Memory B cell (primary cell): ENCODE measurements around the gene LELP1.
"Not testable (repeated sequence)": the region's sequence is repeated elsewhere in the genome, so short reads cannot be mapped to it uniquely, and the experiment has no call there.

Source experiments
- ATAC-seq: fragments of 150-1000 bp; cut with Tn5 transposase; 2 replicates; pipeline ENCODE4 v1.10.0; 2021; ENCODE audit warnings: low read depth, mild to moderate bottlenecking, moderate library complexity
- DNase-seq, 2 donors: peaks; one replicate each; pipeline ENCODE4 v3.0.0; 2022; ENCODE audit warnings: low spot score in 2 of 2
- H3K27ac Mint-ChIP-seq: one replicate; pipeline ENCODE4 v1.8.0; 2022; ENCODE audit warnings: mild to moderate bottlenecking, moderate library complexity, mixed read lengths
- H3K27me3 Mint-ChIP-seq: one replicate; pipeline ENCODE4 v1.8.0; 2022; ENCODE audit warnings: mixed read lengths
- H3K36me3 Mint-ChIP-seq: one replicate; pipeline ENCODE4 v1.8.0; 2022; ENCODE audit warnings: mild to moderate bottlenecking, mixed read lengths
- H3K4me1 Mint-ChIP-seq: one replicate; pipeline ENCODE4 v1.8.0; 2022; ENCODE audit warnings: mixed read lengths
- H3K4me3 Mint-ChIP-seq: one replicate; pipeline ENCODE4 v1.8.0; 2022; ENCODE audit warnings: mild to moderate bottlenecking, moderate library complexity, mixed read lengths
- H3K9me3 Mint-ChIP-seq: one replicate; pipeline ENCODE4 v1.8.0; 2022; ENCODE audit warnings: mixed read lengths

LELP1 gene

GRCh38 chr1:153213519-153213918 is 10.3 kb downstream of the LELP1 start:
- no peaks in the 10 kb centered on the region for H3K4me1 Mint-ChIP-seq
- no peaks in the 10 kb centered on the region for H3K36me3 Mint-ChIP-seq
- no peaks in the 10 kb centered on the region for H3K9me3 Mint-ChIP-seq
- no peak overlapping the region for H3K27ac Mint-ChIP-seq
- DNase-seq = no peak
- H3K27me3 Mint-ChIP-seq = peaks cover 18% of the 10 kb centered on the region
- H3K4me3 Mint-ChIP-seq = no peak overlapping the region
- ATAC-seq = no peak

DNA sequence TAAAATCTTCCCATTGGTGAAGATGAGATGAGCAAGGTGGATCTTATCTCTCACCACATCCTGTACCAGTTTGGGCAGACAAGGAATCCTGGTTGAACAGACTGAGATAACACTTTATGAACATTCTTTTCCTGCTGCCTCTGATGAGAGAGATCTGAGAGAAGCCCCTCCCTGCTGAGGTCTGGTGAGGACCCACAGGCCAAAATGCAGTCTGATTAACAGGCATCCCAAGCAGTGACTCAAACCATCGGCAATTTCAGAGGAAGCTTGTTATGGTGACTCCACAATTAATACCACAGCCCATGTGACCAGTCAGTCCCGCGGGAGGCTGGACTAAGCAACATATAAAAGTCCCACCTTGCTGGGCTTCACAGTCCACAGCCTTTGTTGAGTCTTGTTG is 14.0 kb downstream of the LELP1 start, which contains the start of gene PRR9:
TSS of gene PRR9 (plus strand) at position 373 of the 400 bp plus-strand sequence. CDS start 561 bp downstream, outside the sequence.
- DNase-seq (no peak), ATAC-seq (no peak)
- Mint-ChIP-seq H3K4me3 (no peak within 1 kb of the TSS), H3K36me3 (no peaks in the 10 kb centered on the region), H3K9me3 (no peaks in the 10 kb centered on the region), H3K27me3 (peaks cover 18% of the 10 kb centered on the region), H3K4me1 (no peaks in the 10 kb centered on the region), H3K27ac (no peak within 1 kb of the TSS)

GRCh38 chr1:153217744-153218416 is 14.7 kb downstream of the LELP1 start:
- ATAC-seq = no peak
- Mint-ChIP-seq H3K9me3 (no peaks in the 10 kb centered on the region), H3K4me1 (no peaks in the 10 kb centered on the region), H3K36me3 (no peaks in the 10 kb centered on the region), H3K4me3 (no peak overlapping the region), H3K27me3 (peaks cover 17% of the 10 kb centered on the region), H3K27ac (no peak overlapping the region)
- DNase-seq = no peak

- ATAC-seq (no peak), DNase-seq (no peak)
- no peak overlapping the region for H3K27ac Mint-ChIP-seq
These were observed 17.5 kb downstream of the LELP1 start for GRCh38 chr1:153220606-153221303.

DNA sequence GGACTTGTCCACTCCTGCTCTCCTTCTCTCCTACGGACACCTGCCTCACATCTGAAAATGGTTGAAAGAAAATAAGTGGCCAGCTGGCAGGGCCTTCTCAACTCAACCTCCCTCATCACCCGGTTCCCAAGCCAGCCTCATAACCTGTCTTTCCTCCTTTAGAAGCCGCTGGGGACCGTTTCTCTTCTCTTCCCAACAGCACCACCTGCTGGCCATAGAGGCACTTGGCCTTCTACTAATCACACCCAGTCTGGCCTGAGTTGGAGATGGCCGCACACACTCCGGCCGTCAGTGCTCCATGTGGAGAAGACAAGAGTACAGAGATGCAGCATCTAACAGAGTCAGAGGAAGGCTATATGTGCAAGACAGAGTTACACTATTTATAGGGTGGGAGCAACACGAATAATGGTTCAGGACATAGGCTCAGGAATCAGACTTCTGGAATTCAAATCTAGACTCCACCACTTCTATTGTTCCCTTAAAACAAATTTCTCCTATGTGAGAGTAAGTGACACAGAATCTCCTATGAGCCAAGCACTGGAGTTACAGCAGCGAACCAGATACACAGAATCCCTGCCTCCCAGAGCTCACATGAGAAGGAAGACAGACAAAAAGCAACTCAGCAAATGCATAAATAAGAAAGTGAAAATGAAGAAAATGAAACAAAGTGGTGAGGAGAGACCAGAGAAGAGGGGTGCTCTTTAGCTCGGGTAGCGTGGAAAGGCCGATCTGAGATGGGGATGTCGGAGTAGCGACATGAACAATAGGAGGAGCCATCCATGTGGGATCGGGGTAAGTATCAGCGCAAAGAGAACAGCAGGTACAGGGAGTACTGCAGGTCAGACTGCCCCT is 20.0 kb downstream of the LELP1 start:
- H3K27me3 Mint-ChIP-seq = peaks cover 16% of the 10 kb centered on the region
- H3K4me3 Mint-ChIP-seq, H3K27ac Mint-ChIP-seq, H3K36me3 Mint-ChIP-seq, H3K4me1 Mint-ChIP-seq, H3K9me3 Mint-ChIP-seq: not testable (repeated sequence)
- peak; percentile 72 for ATAC-seq
- DNase-seq = peak; percentile 41 to 56

More at GRCh38 chr1:153220606-153221303, 17.5 kb downstream of the LELP1 start:
- peaks cover 18% of the 10 kb centered on the region for H3K27me3 Mint-ChIP-seq
- peaks cover 6% of the 10 kb centered on the region for H3K4me1 Mint-ChIP-seq
- no peaks in the 10 kb centered on the region for H3K36me3 Mint-ChIP-seq
- H3K4me3 Mint-ChIP-seq = no peak overlapping the region
- H3K9me3 Mint-ChIP-seq = no peaks in the 10 kb centered on the region

DNA sequence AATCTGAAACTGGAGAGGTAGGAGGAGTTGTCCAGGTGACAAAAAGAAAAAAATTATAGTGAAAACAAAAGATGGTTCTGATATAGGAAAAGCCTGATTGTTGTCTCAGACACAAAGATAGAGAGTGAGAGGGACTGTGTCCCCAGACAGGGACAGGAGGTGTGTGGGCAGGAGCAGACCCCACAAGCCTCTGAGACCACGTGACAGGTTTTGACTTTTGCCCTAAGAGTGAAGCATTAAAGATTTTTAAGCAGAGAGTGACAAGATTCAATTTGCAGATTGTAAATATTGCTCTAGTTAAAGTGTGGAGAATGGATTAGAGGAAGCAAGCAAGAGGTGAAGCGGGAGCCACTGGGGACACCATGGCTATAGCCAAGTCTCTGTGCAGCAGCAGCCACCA is 24.6 kb downstream of the LELP1 start:
- ATAC-seq (no peak), DNase-seq (no peak)
- Mint-ChIP-seq H3K4me3 (no peak overlapping the region), H3K4me1 (peaks cover 11% of the 10 kb centered on the region), H3K36me3 (no peaks in the 10 kb centered on the region), H3K27me3 (peaks cover 21% of the 10 kb centered on the region), H3K27ac (no peak overlapping the region), H3K9me3 (no peaks in the 10 kb centered on the region)

GRCh38 chr1:153228491-153228890 is 25.3 kb downstream of the LELP1 start:
- Mint-ChIP-seq H3K9me3 (no peaks in the 10 kb centered on the region), H3K36me3 (no peaks in the 10 kb centered on the region), H3K4me3 (no peak overlapping the region), H3K27me3 (peaks cover 16% of the 10 kb centered on the region), H3K4me1 (peaks cover 12% of the 10 kb centered on the region), H3K27ac (no peak overlapping the region)
- no peak for ATAC-seq
- DNase-seq = no peak

DNA sequence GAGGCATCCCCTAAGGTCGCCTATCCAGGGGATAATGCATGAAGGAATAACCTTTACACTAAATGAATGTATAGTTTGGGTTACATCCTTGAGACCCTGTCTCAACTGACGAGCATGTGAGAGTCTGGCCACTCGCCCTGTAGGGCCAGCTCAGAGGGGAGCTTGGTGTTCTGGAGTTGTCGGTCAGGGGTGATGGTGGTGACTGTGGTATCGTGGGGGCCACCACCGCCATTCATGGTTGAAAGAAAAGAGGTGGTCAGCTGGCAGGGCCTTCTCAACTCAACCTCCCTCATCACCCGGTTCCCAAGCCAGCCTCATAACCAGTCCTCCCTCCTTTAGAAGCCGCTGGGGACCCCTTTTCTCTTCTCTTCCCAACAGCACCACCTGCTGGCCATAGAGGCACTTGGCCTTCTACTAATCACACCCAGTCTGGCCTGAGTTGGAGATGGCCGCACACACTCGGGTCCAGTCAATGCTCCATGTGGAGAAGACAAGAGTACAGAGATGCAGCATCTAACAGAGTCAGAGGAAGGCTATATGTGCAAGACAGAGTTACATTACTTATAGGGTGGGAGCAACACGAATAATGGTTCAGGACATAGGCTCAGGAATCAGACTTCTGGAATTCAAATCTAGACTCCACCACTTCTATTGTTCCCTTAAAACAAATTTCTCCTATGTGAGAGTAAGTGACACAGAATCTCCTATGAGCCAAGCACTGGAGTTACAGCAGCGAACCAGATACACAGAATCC is 26.0 kb downstream of the LELP1 start:
- H3K9me3 Mint-ChIP-seq, H3K4me1 Mint-ChIP-seq, DNase-seq, H3K27ac Mint-ChIP-seq, H3K4me3 Mint-ChIP-seq, H3K36me3 Mint-ChIP-seq: not testable (repeated sequence)
- H3K27me3 Mint-ChIP-seq = peaks cover 14% of the 10 kb centered on the region
- ATAC-seq = peak; percentile 26

- H3K4me1 Mint-ChIP-seq = peaks cover 10% of the 10 kb centered on the region
- no peak overlapping the region for H3K27ac Mint-ChIP-seq
- ATAC-seq = no peak
- no peaks in the 10 kb centered on the region for H3K9me3 Mint-ChIP-seq
- H3K36me3 Mint-ChIP-seq = no peaks in the 10 kb centered on the region
- no peak for DNase-seq
- H3K4me3 Mint-ChIP-seq = no peak overlapping the region
- peaks cover 18% of the 10 kb centered on the region for H3K27me3 Mint-ChIP-seq
These were observed 28.1 kb downstream of the LELP1 start for GRCh38 chr1:153231363-153231762.

GRCh38 chr1:153231785-153232184 is 28.6 kb downstream of the LELP1 start:
- no peak for DNase-seq
- no peaks in the 10 kb centered on the region for H3K9me3 Mint-ChIP-seq
- ATAC-seq = no peak
- H3K4me1 Mint-ChIP-seq = peaks cover 10% of the 10 kb centered on the region
- peaks cover 18% of the 10 kb centered on the region for H3K27me3 Mint-ChIP-seq
- no peak overlapping the region for H3K27ac Mint-ChIP-seq
- H3K36me3 Mint-ChIP-seq = no peaks in the 10 kb centered on the region
- no peak overlapping the region for H3K4me3 Mint-ChIP-seq

- H3K9me3 Mint-ChIP-seq = no peaks in the 10 kb centered on the region
- no peak overlapping the region for H3K4me3 Mint-ChIP-seq
- no peak overlapping the region for H3K27ac Mint-ChIP-seq
- no peaks in the 10 kb centered on the region for H3K36me3 Mint-ChIP-seq
- H3K4me1 Mint-ChIP-seq = peaks cover 10% of the 10 kb centered on the region
- DNase-seq = no peak
- peaks cover 18% of the 10 kb centered on the region for H3K27me3 Mint-ChIP-seq
- no peak for ATAC-seq
These were observed 29.3 kb downstream of the LELP1 start for GRCh38 chr1:153232553-153232952.

DNA sequence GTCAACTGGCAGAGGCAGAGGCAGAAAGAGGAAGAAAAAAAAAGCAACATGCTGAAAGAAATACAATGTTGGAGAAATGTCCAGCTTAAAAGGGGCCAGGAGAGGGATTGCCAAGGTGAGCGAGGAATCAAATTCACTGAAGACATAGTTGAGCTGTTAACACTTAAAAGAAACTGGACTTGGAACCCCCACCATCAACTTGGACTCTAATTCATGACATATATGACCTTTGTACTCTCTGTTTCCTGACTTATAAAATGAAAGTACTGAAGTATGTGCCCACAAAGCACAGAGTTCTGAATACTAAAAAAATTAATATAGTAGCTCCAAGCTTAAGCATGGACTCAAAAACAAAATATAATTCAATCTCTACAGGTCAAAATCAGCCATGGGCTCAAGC is 30.2 kb downstream of the LELP1 start:
- Mint-ChIP-seq H3K27ac (no peak overlapping the region), H3K4me3 (no peak overlapping the region), H3K36me3 (no peaks in the 10 kb centered on the region), H3K9me3 (no peaks in the 10 kb centered on the region), H3K27me3 (peaks cover 18% of the 10 kb centered on the region), H3K4me1 (peaks cover 10% of the 10 kb centered on the region)
- ATAC-seq = no peak
- no peak for DNase-seq

- Mint-ChIP-seq H3K27ac (no peak overlapping the region), H3K4me1 (no peaks in the 10 kb centered on the region), H3K4me3 (no peak overlapping the region)
These were observed 35.3 kb downstream of the LELP1 start for GRCh38 chr1:153238527-153238926.

More at GRCh38 chr1:153238527-153238926, 35.3 kb downstream of the LELP1 start:
- no peaks in the 10 kb centered on the region for H3K36me3 Mint-ChIP-seq
- ATAC-seq = no peak
- H3K27me3 Mint-ChIP-seq = peaks cover 12% of the 10 kb centered on the region
- DNase-seq = no peak
- no peaks in the 10 kb centered on the region for H3K9me3 Mint-ChIP-seq
